Measurements from ENCODE around the gene DPF1. TPM values are rescaled to one million over a fixed set of nuclear protein-coding genes. Genes with fewer than 3 reads are reported as not detected.

The DPF1 gene
- 1 to 10 TPM in 1 of 4 donors, under 1 TPM in 1, not detected in 2; 0.85 to 4.2 TPM for total RNA-seq

- DNase-seq: no peak
- H3K36me3 ChIP-seq: no peaks in the 10 kb centered on the region
- H3K9me3 ChIP-seq: no peaks in the 10 kb centered on the region
- intact Hi-C loops (cut with DNase I; ENCODE audit: low total_unique reads): no loop called here
- H3K27ac ChIP-seq: no peak within 1 kb of the TSS
- TF ChIP-seq POLR2A (IDR thresholded peaks at IDR 0.05): no peak
- no peak within 1 kb of the TSS for H3K4me3 ChIP-seq
- peaks cover 0 to 15% of the 10 kb centered on the region in 2 donors for H3K4me1 ChIP-seq
- peaks cover 21 to 45% of the 10 kb centered on the region in 2 donors for H3K27me3 ChIP-seq
These were observed at the start of gene DPF1 for GRCh38 chr19:38224014-38224862. Gene DPF1, minus strand, starts transcription at chr19:38224222. Its CDS starts 80 bp downstream, at chr19:38224142.

GRCh38 chr19:38273499-38273898, 49.5 kb upstream of the DPF1 start:
- intact Hi-C loops (cut with DNase I; ENCODE audit: low total_unique reads): no loop called here
- Histone ChIP-seq H3K27me3 (no peaks in the 10 kb centered on the region), H3K4me3 (no peak overlapping the region), H3K9me3 (no peaks in the 10 kb centered on the region), H3K4me1 (peaks cover 0 to 18% of the 10 kb centered on the region in 2 donors), H3K27ac (no peak overlapping the region), H3K36me3 (no peaks in the 10 kb centered on the region)
- TF ChIP-seq POLR2A (IDR thresholded peaks at IDR 0.05): no peak
- TF ChIP-seq, protein P1, sequence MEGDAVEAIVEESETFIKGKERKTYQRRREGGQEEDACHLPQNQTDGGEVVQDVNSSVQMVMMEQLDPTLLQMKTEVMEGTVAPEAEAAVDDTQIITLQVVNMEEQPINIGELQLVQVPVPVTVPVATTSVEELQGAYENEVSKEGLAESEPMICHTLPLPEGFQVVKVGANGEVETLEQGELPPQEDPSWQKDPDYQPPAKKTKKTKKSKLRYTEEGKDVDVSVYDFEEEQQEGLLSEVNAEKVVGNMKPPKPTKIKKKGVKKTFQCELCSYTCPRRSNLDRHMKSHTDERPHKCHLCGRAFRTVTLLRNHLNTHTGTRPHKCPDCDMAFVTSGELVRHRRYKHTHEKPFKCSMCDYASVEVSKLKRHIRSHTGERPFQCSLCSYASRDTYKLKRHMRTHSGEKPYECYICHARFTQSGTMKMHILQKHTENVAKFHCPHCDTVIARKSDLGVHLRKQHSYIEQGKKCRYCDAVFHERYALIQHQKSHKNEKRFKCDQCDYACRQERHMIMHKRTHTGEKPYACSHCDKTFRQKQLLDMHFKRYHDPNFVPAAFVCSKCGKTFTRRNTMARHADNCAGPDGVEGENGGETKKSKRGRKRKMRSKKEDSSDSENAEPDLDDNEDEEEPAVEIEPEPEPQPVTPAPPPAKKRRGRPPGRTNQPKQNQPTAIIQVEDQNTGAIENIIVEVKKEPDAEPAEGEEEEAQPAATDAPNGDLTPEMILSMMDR (IDR thresholded peaks at IDR 0.05): no peak
- DNase-seq: no peak

DNA sequence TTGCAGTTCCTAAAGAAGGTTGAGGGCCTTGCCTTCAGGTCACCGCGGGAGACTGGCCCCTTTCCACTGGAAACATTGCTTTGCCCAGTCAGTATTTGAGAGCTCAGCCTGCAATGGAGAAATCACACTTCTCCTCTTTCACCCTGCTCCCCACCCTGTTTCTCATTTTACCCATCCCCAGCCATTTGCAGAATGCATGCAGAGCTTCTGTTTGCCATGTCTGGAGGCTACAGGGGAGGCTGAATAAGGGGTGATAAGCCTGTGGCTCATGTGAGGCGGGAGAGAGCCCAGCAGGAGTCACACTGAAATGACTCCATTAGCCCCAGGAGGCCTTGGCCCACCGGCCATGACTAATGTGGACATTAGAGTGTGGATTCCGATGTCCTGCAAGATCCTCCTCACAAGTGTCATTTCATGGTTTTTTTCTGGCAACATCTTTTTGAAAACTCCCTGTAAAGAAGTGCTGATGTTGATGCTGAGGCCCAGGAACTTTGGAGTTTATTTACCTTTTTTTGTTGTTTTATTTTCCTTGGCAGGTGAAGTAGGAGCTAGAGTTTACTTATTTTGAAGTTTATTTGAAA, 46.7 kb upstream of the DPF1 start:
- intact Hi-C loops (cut with DNase I; ENCODE audit: low total_unique reads): no loop called here
- TF ChIP-seq, protein P1 (IDR thresholded peaks at IDR 0.05): no peak
- no peak for TF ChIP-seq POLR2A (IDR thresholded peaks at IDR 0.05)

GRCh38 chr19:38268539-38268938, 44.5 kb upstream of the DPF1 start:
- intact Hi-C loops (cut with DNase I; ENCODE audit: low total_unique reads): no loop called here
- no peak overlapping the region for H3K4me3 ChIP-seq
- no peak overlapping the region for H3K27ac ChIP-seq
- no peaks in the 10 kb centered on the region for H3K27me3 ChIP-seq
- no peaks in the 10 kb centered on the region for H3K9me3 ChIP-seq
- no peaks in the 10 kb centered on the region for H3K4me1 ChIP-seq
- TF ChIP-seq, protein P1 (IDR thresholded peaks at IDR 0.05): no peak
- no peak for TF ChIP-seq POLR2A (IDR thresholded peaks at IDR 0.05)
- no peak for DNase-seq
- H3K36me3 ChIP-seq: no peaks in the 10 kb centered on the region

More for the DNA sequence above, 46.7 kb upstream of the DPF1 start:
- DNase-seq: no peak
- no peaks in the 10 kb centered on the region for H3K9me3 ChIP-seq
- no peaks in the 10 kb centered on the region for H3K27me3 ChIP-seq
- H3K27ac ChIP-seq: no peak overlapping the region
- no peaks in the 10 kb centered on the region for H3K4me1 ChIP-seq
- no peaks in the 10 kb centered on the region for H3K36me3 ChIP-seq
- no peak overlapping the region for H3K4me3 ChIP-seq

DNA sequence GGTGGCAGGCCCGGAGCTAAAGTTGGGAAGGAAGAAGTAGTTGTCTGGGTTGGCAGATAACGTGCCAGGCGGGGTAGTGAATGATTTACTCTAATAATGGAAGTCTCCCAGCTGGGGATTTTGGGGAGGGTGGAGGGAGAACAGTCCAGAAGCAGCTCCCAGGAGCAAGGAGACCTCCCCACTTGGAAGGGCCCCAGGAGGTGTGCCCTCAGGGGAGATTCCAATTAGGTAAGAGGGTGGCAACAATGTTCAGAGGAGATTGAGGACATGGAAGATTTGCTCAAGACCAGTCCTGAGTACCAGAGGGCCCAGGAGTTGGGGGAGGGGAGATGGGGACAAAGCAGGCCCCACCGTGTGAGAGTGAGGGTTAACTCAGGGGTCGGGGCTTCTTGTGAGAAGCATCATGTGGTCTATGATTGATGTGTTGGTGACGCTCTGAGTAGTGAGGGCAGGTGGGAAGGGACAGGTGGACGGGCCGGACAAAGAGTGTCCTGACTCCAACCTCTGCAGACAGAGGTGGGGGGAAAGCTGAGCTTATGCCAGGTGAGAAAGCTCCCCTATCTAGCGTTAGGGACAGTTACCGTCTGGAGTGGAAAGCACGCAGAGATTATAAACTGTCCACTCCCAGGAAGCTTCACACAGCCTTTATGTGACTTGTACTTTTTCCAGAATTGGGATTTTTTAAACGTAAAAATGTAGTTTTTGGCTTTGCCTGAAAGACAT, 43.9 kb upstream of the DPF1 start:
- DNase-seq: no peak
- intact Hi-C loops (cut with DNase I; ENCODE audit: low total_unique reads): no loop called here
- H3K4me1 ChIP-seq: no peaks in the 10 kb centered on the region
- H3K36me3 ChIP-seq: no peaks in the 10 kb centered on the region
- no peaks in the 10 kb centered on the region for H3K27me3 ChIP-seq
- no peak overlapping the region for H3K27ac ChIP-seq
- no peaks in the 10 kb centered on the region for H3K9me3 ChIP-seq
- no peak for TF ChIP-seq POLR2A (IDR thresholded peaks at IDR 0.05)
- TF ChIP-seq, protein P1 (IDR thresholded peaks at IDR 0.05): no peak
- no peak overlapping the region for H3K4me3 ChIP-seq

Data from uterus (tissue), 4 donors.